Measurements from ENCODE around the gene METTL8.

- TF ChIP-seq CTCF (IDR thresholded peaks at IDR 0.05) (no peak), POLR2A (IDR thresholded peaks at IDR 0.05) (no peak), EP300 (IDR thresholded peaks at IDR 0.05) (no peak)
Observed at GRCh38 chr2:171400395-171400794, 33.4 kb downstream of the METTL8 start.
